ENCODE results near the gene LRP1B. TPM values are rescaled to one million over a fixed set of nuclear protein-coding genes. Genes with fewer than 3 reads are reported as not detected.

LRP1B gene
- polyA plus RNA-seq, 2 of the 4 experiments (the other 2 are of a cell fraction): 0.03 TPM; not detected in 1

- FAIRE-seq (no peak), DNase-seq (ENCODE audit: low read depth in 1 of 2, low spot score in 1 of 2) (no peak), ATAC-seq (no peak)
- no peaks in the 10 kb centered on the region for H3K9me3 ChIP-seq
- WGBS (ENCODE audit: missing lambda C conversion rate): 65% methylated on average over 7 of the region's 7 CpGs
- TF ChIP-seq ZC3H11A (IDR thresholded peaks at IDR 0.05) (no peak), RNF2 (IDR thresholded peaks at IDR 0.05; ENCODE audit: borderline replicate concordance, low read depth) (no peak)
- H3K4me2 ChIP-seq: no peak overlapping the region
- no peak overlapping the region for H3K4me3 ChIP-seq
- H3K27ac ChIP-seq: no peak overlapping the region
- CTCF ChIA-PET: interaction anchor here (1.1 kb wide), 1 partner anchor 10 kb away, joined by 4 read pairs; no protein-coding TSS in a partner anchor
- POLR2A ChIA-PET: no interaction called here
- no peaks in the 10 kb centered on the region for H3K4me1 ChIP-seq
Measured at GRCh38 chr2:140539242-140539875, 1591.5 kb downstream of the LRP1B start.

GRCh38 chr2:140529706-140530105 lies 1601.1 kb downstream of the LRP1B start:
- 19% methylated on average over 2 of the region's 2 CpGs for WGBS (ENCODE audit: missing lambda C conversion rate)
- Histone ChIP-seq H3K27ac (no peak overlapping the region; a peak in 1 of 6 replicates), H3K4me3 (no peak overlapping the region), H3K4me2 (peak overlapping the region; percentile 46), H3K4me1 (0 out of 3 replicates have a peak, but pooled peaks cover 6% of the 10 kb centered on the region), H3K9me3 (no peaks in the 10 kb centered on the region)
- no peak for TF ChIP-seq EHF (CRISPR knock-in tag; IDR thresholded peaks at IDR 0.05)
- no peak for TF ChIP-seq RNF2 (IDR thresholded peaks at IDR 0.05; ENCODE audit: borderline replicate concordance, low read depth)
- no peak for TF ChIP-seq RFX5 (IDR thresholded peaks at IDR 0.05)
- no peak for TF ChIP-seq BCL3 (IDR thresholded peaks at IDR 0.05)
- no peak for TF ChIP-seq HES2 (IDR thresholded peaks at IDR 0.05)
- no peak for TF ChIP-seq RCOR1 (IDR thresholded peaks at IDR 0.05; ENCODE audit: low read depth, low read length)
- TF ChIP-seq ZFP36 (IDR thresholded peaks at IDR 0.05; ENCODE audit: borderline replicate concordance, partially characterized antibody): no peak
- no peak for TF ChIP-seq USF2 (IDR thresholded peaks at IDR 0.05)
- TF ChIP-seq POLR2AphosphoS2 (conservative IDR thresholded peaks at IDR 0.05; ENCODE audit: low read length): no peak
- TF ChIP-seq SMC3 (IDR thresholded peaks at IDR 0.05): no peak
- TF ChIP-seq ATOH8 (CRISPR knock-in tag; IDR thresholded peaks at IDR 0.05; ENCODE audit: low read depth): no peak
- TF ChIP-seq CHD4 (IDR thresholded peaks at IDR 0.05; ENCODE audit: borderline replicate concordance): no peak
- TF ChIP-seq TP53 (CRISPR knock-in tag; IDR thresholded peaks at IDR 0.05): no peak
- no peak for TF ChIP-seq BHLHE40 (IDR thresholded peaks at IDR 0.05; ENCODE audit: low read depth, low read length)
- POLR2A ChIA-PET: no interaction called here
- FAIRE-seq: no peak
- CTCF ChIA-PET: interaction anchor here (1.0 to 1.7 kb wide), 2 partner anchors 10 to 27 kb away, joined by 3 to 4 read pairs; no protein-coding TSS in a partner anchor
- no peak for DNase-seq (ENCODE audit: low read depth in 1 of 2, low spot score in 1 of 2)
- peak in 1 of 2 experiments; percentile 55; a peak in 1 of 6 replicates for ATAC-seq

GRCh38 chr2:140528982-140529381 lies 1601.8 kb downstream of the LRP1B start:
- CTCF ChIA-PET: interaction anchor here (1.7 kb wide), 1 partner anchor 10 kb away, joined by 4 read pairs; no protein-coding TSS in a partner anchor
- Histone ChIP-seq H3K27ac (peak overlapping the region in 1 of 2 experiments; percentile 17; a peak in 1 of 6 replicates), H3K9me3 (no peaks in the 10 kb centered on the region), H3K4me3 (no peak overlapping the region), H3K4me2 (peak overlapping the region; percentile 46), H3K4me1 (0 out of 3 replicates have a peak, but pooled peaks cover 6% of the 10 kb centered on the region)
- no peak for FAIRE-seq
- WGBS (ENCODE audit: missing lambda C conversion rate): 26% methylated on average over 2 of the region's 2 CpGs
- DNase-seq (ENCODE audit: low read depth in 1 of 2, low spot score in 1 of 2): no peak
- POLR2A ChIA-PET: no interaction called here
- ATAC-seq: no peak
- no peak for TF ChIP-seq HOXA7 (CRISPR knock-in tag; IDR thresholded peaks at IDR 0.05)
- no peak for TF ChIP-seq ESRRA (IDR thresholded peaks at IDR 0.05; ENCODE audit: borderline replicate concordance, low read length)
- TF ChIP-seq PHF8 (IDR thresholded peaks at IDR 0.05; ENCODE audit: borderline replicate concordance, low read depth): no peak
- no peak for TF ChIP-seq MAX (IDR thresholded peaks at IDR 0.05)
- no peak for TF ChIP-seq EHF (CRISPR knock-in tag; IDR thresholded peaks at IDR 0.05)
- TF ChIP-seq CEBPB (IDR thresholded peaks at IDR 0.05): no peak
- no peak for TF ChIP-seq CBX8 (IDR thresholded peaks at IDR 0.05)
- no peak for TF ChIP-seq REST (IDR thresholded peaks at IDR 0.05)
- no peak for TF ChIP-seq HOXB13 (CRISPR knock-in tag; IDR thresholded peaks at IDR 0.05; ENCODE audit: low read depth)
- no peak for TF ChIP-seq HMGXB4 (CRISPR knock-in tag; IDR thresholded peaks at IDR 0.05; ENCODE audit: borderline replicate concordance)

Data from A549 (cell line).